Skin epidermis (tissue), 12 donors: Measurements from ENCODE around the gene OPTC.
A peak's percentile ranks its signal among the peaks of the same experiment; 100 is the strongest.
"Not testable (repeated sequence)": the region's sequence is repeated elsewhere in the genome, so short reads cannot be mapped to it uniquely, and the experiment has no call there.

ENCODE experiments used
- H3K27ac ChIP-seq, 21 experiments: fragments of 200-600 bp; sonication (generic) in 11 of 21; one replicate each; pipeline ENCODE4 v1.5.0; 2020; ENCODE audit warnings: mild to moderate bottlenecking in 3 of 21, inconsistent platforms in 2 of 21, moderate library complexity in 2 of 21
- H3K4me3 ChIP-seq, 7 experiments: fragments of 200-600 bp; sonication (generic) in 2 of 7; one replicate each; pipeline ENCODE4 v1.5.0; 2020; ENCODE audit warnings: inconsistent platforms in 2 of 7, mild to moderate bottlenecking in 2 of 7, moderate library complexity in 1 of 7

The OPTC gene

GRCh38 chr1:203493901-203494300 lies at the start of gene OPTC:
Gene OPTC, plus strand, starts transcription at chr1:203494153. Its CDS starts 1,853 bp downstream, at chr1:203496006.
- H3K27ac ChIP-seq: no peak within 1 kb of the TSS
- H3K4me3 ChIP-seq: no peak within 1 kb of the TSS

- H3K4me3 ChIP-seq: no peak overlapping the region
- peak overlapping the region in 1 of 21 experiments; percentile 11 for H3K27ac ChIP-seq
Observed at GRCh38 chr1:203444171-203444576, 49.8 kb upstream of the OPTC start.

GRCh38 chr1:203447151-203447550 lies 46.8 kb upstream of the OPTC start:
- peak overlapping the region in 1 of 21 experiments; percentile 51 for H3K27ac ChIP-seq
- H3K4me3 ChIP-seq: no peak overlapping the region

GRCh38 chr1:203447598-203447997 lies 46.4 kb upstream of the OPTC start:
- H3K27ac ChIP-seq: peak overlapping the region in 4 of 21 experiments; percentile 51 to 69 (median 62)
- H3K4me3 ChIP-seq: not testable (repeated sequence)

- Histone ChIP-seq H3K4me3 (no peak overlapping the region), H3K27ac (peak overlapping the region in 9 of 21 experiments; percentile 8 to 70 (median 51))
Observed at GRCh38 chr1:203448521-203449061, 45.4 kb upstream of the OPTC start.

- H3K4me3 ChIP-seq: no peak overlapping the region
- peak overlapping the region in 4 of 21 experiments; percentile 44 to 69 (median 57) for H3K27ac ChIP-seq
Observed at GRCh38 chr1:203450001-203450400, 44.0 kb upstream of the OPTC start.

GRCh38 chr1:203450479-203451149 lies 43.3 kb upstream of the OPTC start:
- Histone ChIP-seq H3K27ac (peak overlapping the region in 6 of 21 experiments; percentile 5 to 69 (median 44)), H3K4me3 (no peak overlapping the region)

GRCh38 chr1:203451836-203452784 lies 41.8 kb upstream of the OPTC start:
- Histone ChIP-seq H3K4me3 (no peak overlapping the region), H3K27ac (no peak overlapping the region)

- H3K27ac ChIP-seq: no peak overlapping the region
Observed at GRCh38 chr1:203453016-203453415, 40.9 kb upstream of the OPTC start.

GRCh38 chr1:203453616-203454015 lies 40.3 kb upstream of the OPTC start:
- Histone ChIP-seq H3K4me3 (no peak overlapping the region), H3K27ac (no peak overlapping the region)

More at GRCh38 chr1:203453016-203453415, 40.9 kb upstream of the OPTC start:
- H3K4me3 ChIP-seq: no peak overlapping the region

- Histone ChIP-seq H3K27ac (peak overlapping the region in 1 of 21 experiments; percentile 5), H3K4me3 (no peak overlapping the region)
Observed at GRCh38 chr1:203454986-203455471, 38.9 kb upstream of the OPTC start.

GRCh38 chr1:203455706-203456105 lies 38.2 kb upstream of the OPTC start:
- Histone ChIP-seq H3K4me3 (no peak overlapping the region), H3K27ac (no peak overlapping the region)

- H3K4me3 ChIP-seq: no peak overlapping the region
- no peak overlapping the region for H3K27ac ChIP-seq
Observed at GRCh38 chr1:203456577-203456976, 37.4 kb upstream of the OPTC start.

- no peak overlapping the region for H3K27ac ChIP-seq
- H3K4me3 ChIP-seq: no peak overlapping the region
Observed at GRCh38 chr1:203458078-203458477, 35.9 kb upstream of the OPTC start.

- H3K4me3 ChIP-seq: no peak overlapping the region
- no peak overlapping the region for H3K27ac ChIP-seq
Observed at GRCh38 chr1:203459671-203460201, 34.2 kb upstream of the OPTC start.

- H3K4me3 ChIP-seq: no peak overlapping the region
- H3K27ac ChIP-seq: no peak overlapping the region
Observed at GRCh38 chr1:203461717-203462116, 32.2 kb upstream of the OPTC start.

- Histone ChIP-seq H3K27ac (no peak overlapping the region), H3K4me3 (no peak overlapping the region)
Observed at GRCh38 chr1:203462143-203462542, 31.8 kb upstream of the OPTC start.

GRCh38 chr1:203462878-203463277 lies 31.1 kb upstream of the OPTC start:
- Histone ChIP-seq H3K4me3 (no peak overlapping the region), H3K27ac (peak overlapping the region in 15 of 21 experiments; percentile 7 to 87 (median 67))

- Histone ChIP-seq H3K4me3 (no peak overlapping the region), H3K27ac (peak overlapping the region in 18 of 21 experiments; percentile 7 to 87 (median 66))
Observed at GRCh38 chr1:203463469-203464062, 30.4 kb upstream of the OPTC start.
